Smooth muscle cell (in vitro differentiated cells): Measurements from ENCODE around the gene ADAR. TPM values are rescaled to one million over a fixed set of nuclear protein-coding genes. Genes with fewer than 3 reads are reported as not detected.

Source experiments
- DNase-seq: peaks from one replicate; lab custom pipeline; 2025; ENCODE audit not compliant: unreplicated experiment; lab: John Stamatoyannopoulos, UW
- H2AFZ ChIP-seq: fragments of 200-600 bp; sonication (generic); 2 replicates; pipeline ENCODE4 v1.6.0; 2016; ENCODE audit warnings: antibody characterized with exemption, low read depth, mild to moderate bottlenecking
- H3F3A ChIP-seq: fragments of 200-600 bp; sonication (generic); 2 replicates; pipeline ENCODE4 v1.6.0; 2017; ENCODE audit warnings: antibody characterized with exemption, low read depth
- H3K27ac ChIP-seq: fragments of 200-600 bp; sonication (generic); 2 replicates; pipeline ENCODE4 v1.5.1; 2016; ENCODE audit warnings: low read depth, mild to moderate bottlenecking
- H3K27me3 ChIP-seq: fragments of 200-600 bp; sonication (generic); 2 replicates; pipeline ENCODE4 v1.6.1; 2016; ENCODE audit warnings: low read depth, mild to moderate bottlenecking
- H3K36me3 ChIP-seq: fragments of 200-600 bp; sonication (generic); 2 replicates; pipeline ENCODE4 v1.5.1; 2016; ENCODE audit warnings: low read depth
- H3K4me1 ChIP-seq: fragments of 200-600 bp; sonication (generic); 2 replicates; pipeline ENCODE4 v1.5.1; 2016; ENCODE audit warnings: low read depth
- H3K4me2 ChIP-seq: fragments of 200-600 bp; sonication (generic); 2 replicates; pipeline ENCODE4 v1.6.0; 2016; ENCODE audit warnings: mild to moderate bottlenecking
- H3K4me3 ChIP-seq: fragments of 200-600 bp; sonication (generic); 2 replicates; pipeline ENCODE4 v1.5.1; 2016; ENCODE audit warnings: mild to moderate bottlenecking
- H3K79me2 ChIP-seq: fragments of 200-600 bp; sonication (generic); 2 replicates; pipeline ENCODE4 v1.6.0; 2016; ENCODE audit warnings: low read depth, mild to moderate bottlenecking
- H3K9ac ChIP-seq: fragments of 200-600 bp; sonication (generic); 2 replicates; pipeline ENCODE4 v1.6.0; 2016; ENCODE audit warnings: low read depth
- H3K9me3 ChIP-seq: fragments of 200-600 bp; sonication (generic); replicated peaks from 2 replicates; pipeline ENCODE4 v1.5.1; 2016; ENCODE audit warnings: low read depth
- H4K20me1 ChIP-seq: fragments of 200-600 bp; sonication (generic); 2 replicates; pipeline ENCODE4 v1.6.0; 2016; ENCODE audit warnings: low read depth
- CTCF ChIP-seq: fragments of 200-600 bp; sonication (generic); IDR thresholded peaks from 2 replicates; pipeline ENCODE4 v1.5.1; 2017; ENCODE audit warnings: borderline replicate concordance, mild to moderate bottlenecking, antibody characterized with exemption; ENCODE audit not compliant: insufficient read depth, poor library complexity, severe bottlenecking
- WGBS: methylation state at CpG from one replicate; pipeline ENCODE4 v1.1.7; 2016; ENCODE audit warnings: low lambda C conversion rate; 5-methylcytosine and 5-hydroxymethylcytosine counted together
- polyA plus RNA-seq: library from polyadenylated mRNA; unstranded; fragments of >200 nt; fragmentation: Nextera tagmentation; extraction: Ambion mirVana; gene quantifications from 2 replicates; pipeline ENCODE4 v1.2.1, GENCODE V29; 2016
- total RNA-seq: library from RNA; depleted of rRNA; stranded (reverse); fragments of >200 nt; gene quantifications from 2 replicates; pipeline ENCODE4 v1.2.3, GENCODE V29; 2014

ADAR gene
- total and polyA plus RNA-seq, 2 experiments from 2014 or later = 39.1 to 80.6 TPM

- no peak for TF ChIP-seq CTCF
- no peaks in the 10 kb centered on the region for H3K36me3 ChIP-seq
- WGBS = 31% methylated on average over 10 of the region's 10 CpGs
- H3F3A ChIP-seq = peaks cover 6% of the 10 kb centered on the region
- H3K4me1 ChIP-seq = peaks cover 2% of the 10 kb centered on the region
- H3K79me2 ChIP-seq = peaks cover 59% of the 10 kb centered on the region
- peaks cover 5% of the 10 kb centered on the region for H3K27me3 ChIP-seq
- H3K9me3 ChIP-seq = no peaks in the 10 kb centered on the region
- peak overlapping the region; percentile 87 for H3K4me2 ChIP-seq
- H2AFZ ChIP-seq = peak overlapping the region; percentile 99
- H3K9ac ChIP-seq = peak overlapping the region; percentile 98
- H4K20me1 ChIP-seq = peaks cover 47% of the 10 kb centered on the region
- peak overlapping the region; percentile 96 for H3K27ac ChIP-seq
- H3K4me3 ChIP-seq = peak overlapping the region; percentile 94
- DNase-seq = no peak
Observed at GRCh38 chr1:154626456-154627256, 18.7 kb upstream of the ADAR start.

GRCh38 chr1:154624746-154625643 lies 17.0 kb upstream of the ADAR start:
- H2AFZ ChIP-seq = no peak overlapping the region
- peaks cover 6% of the 10 kb centered on the region for H3F3A ChIP-seq
- H3K36me3 ChIP-seq = no peaks in the 10 kb centered on the region
- 86% methylated on average over 8 of the region's 8 CpGs for WGBS
- H3K4me1 ChIP-seq = peaks cover 2% of the 10 kb centered on the region
- no peaks in the 10 kb centered on the region for H3K27me3 ChIP-seq
- DNase-seq = no peak
- peaks cover 75% of the 10 kb centered on the region for H3K79me2 ChIP-seq
- no peaks in the 10 kb centered on the region for H3K9me3 ChIP-seq
- peaks cover 64% of the 10 kb centered on the region for H4K20me1 ChIP-seq
- no peak overlapping the region for H3K4me3 ChIP-seq
- no peak for TF ChIP-seq CTCF
- H3K9ac ChIP-seq = no peak overlapping the region
- H3K27ac ChIP-seq = peak overlapping the region; percentile 80
- peak overlapping the region; percentile 48 for H3K4me2 ChIP-seq

GRCh38 chr1:154623358-154623757 lies 15.4 kb upstream of the ADAR start:
- H3K27ac ChIP-seq = no peak overlapping the region
- no peak for TF ChIP-seq CTCF
- peaks cover 2% of the 10 kb centered on the region for H3K4me1 ChIP-seq
- H3K9me3 ChIP-seq = no peaks in the 10 kb centered on the region
- H3F3A ChIP-seq = peaks cover 6% of the 10 kb centered on the region
- 98% methylated on average over 3 of the region's 3 CpGs for WGBS
- no peak overlapping the region for H3K9ac ChIP-seq
- no peak overlapping the region for H3K4me3 ChIP-seq
- H3K27me3 ChIP-seq = no peaks in the 10 kb centered on the region
- H3K4me2 ChIP-seq = no peak overlapping the region
- peaks cover 80% of the 10 kb centered on the region for H4K20me1 ChIP-seq
- no peak overlapping the region for H2AFZ ChIP-seq
- H3K79me2 ChIP-seq = peaks cover 92% of the 10 kb centered on the region
- no peaks in the 10 kb centered on the region for H3K36me3 ChIP-seq
- DNase-seq = no peak
